HepG2 (cell line): ENCODE data around the gene MAN1C1. TPM values are rescaled to one million over a fixed set of nuclear protein-coding genes. Genes with fewer than 3 reads are reported as not detected.

ENCODE experiments used
- ATAC-seq: fragments of 200-7000 bp; cut with Tn5 transposase; 3 replicates; pipeline ENCODE4 v1.9.1; 2020; ENCODE audit warnings: mild to moderate bottlenecking, moderate library complexity
- BruUV-seq: library from RNA; stranded (reverse); fragments of 400-500 nt; replicated peaks from 2 replicates; lab custom pipeline; 2021; lab: Mats Ljungman, UMichigan
- CTCF ChIA-PET: fragments of 300-600 bp; formaldehyde crosslinking; extraction: SDS; loops from one replicate; lab custom pipeline; 2021; ENCODE audit warnings: low total read pairs, inconsistent platforms, low intra/inter-chr PET ratio; lab: Yijun Ruan, JAX
- POLR2A ChIA-PET: fragments of 350-600 bp; sonication (Branson Sonifier 250); formaldehyde crosslinking; loops from one replicate; lab custom pipeline; 2020; ENCODE audit warnings: antibody characterized with exemption, inconsistent platforms; lab: Yijun Ruan, JAX
- DNase-seq: peaks from one replicate; pipeline ENCODE4 v3.0.0-alpha.2; 2015; ENCODE audit warnings: low spot score
- FAIRE-seq: peaks from 3 replicates; lab custom pipeline; 2011; peaks lifted over from hg19 to GRCh38; lab: Jason Lieb, UNC
- H2AFZ ChIP-seq: one replicate; pipeline ENCODE4 v1.6.1; 2011; ENCODE audit warnings: low read length, inconsistent platforms
- H3K27ac ChIP-seq: fragments of 300-600 bp; 3 replicates; pipeline ENCODE4 v1.8.0; 2011; ENCODE audit warnings: mixed run types, mild to moderate bottlenecking, mixed read lengths, low read length, inconsistent platforms; ENCODE audit not compliant: insufficient read depth; ENCODE audit errors: extremely low read length
- H3K27me3 ChIP-seq, 2 experiments: fragments of 200-600 bp in 1 of 2; 2 replicates in 1 of 2; 3 replicates in 1 of 2; pipeline versions ENCODE4 v1.6.0 to v1.8.0; 2011; ENCODE audit warnings: low read length in 2 of 2, mild to moderate bottlenecking in 2 of 2, moderate library complexity in 2 of 2, inconsistent platforms in 1 of 2; ENCODE audit not compliant: insufficient read depth in 2 of 2, control insufficient read depth in 1 of 2
- H3K36me3 ChIP-seq, 2 experiments: fragments of 200-600 bp in 1 of 2; replicated peaks in 1 of 2; 2 replicates in 1 of 2; 3 replicates in 1 of 2; pipeline versions ENCODE4 v1.5.1 to v1.8.0; 2011; ENCODE audit warnings: low read length in 2 of 2, inconsistent platforms in 1 of 2; ENCODE audit not compliant: insufficient read depth in 2 of 2, control insufficient read depth in 1 of 2
- H3K4me1 ChIP-seq: 2 replicates; pipeline ENCODE4 v1.5.1; 2012; ENCODE audit warnings: low read length, inconsistent platforms; ENCODE audit not compliant: insufficient read depth
- H3K4me2 ChIP-seq: 2 replicates; pipeline ENCODE4 v1.6.0; 2011; ENCODE audit warnings: low read depth, low read length, inconsistent platforms
- H3K4me3 ChIP-seq, 3 experiments: fragments of 200-600 bp in 1 of 3; sonication (generic), shearing (Covaris generic) in 1 of 3; replicated peaks in 1 of 3; 2 replicates each; pipeline ENCODE4 v1.5.1; 2011 to 2016; ENCODE audit warnings: low read length in 3 of 3, inconsistent platforms in 2 of 3, low read depth in 2 of 3, mild to moderate bottlenecking in 2 of 3, control low read depth in 1 of 3, mixed read lengths in 1 of 3; ENCODE audit not compliant: insufficient read depth in 1 of 3
- H3K79me2 ChIP-seq: one replicate; pipeline ENCODE4 v1.6.1; 2011; ENCODE audit warnings: low read length, inconsistent platforms; ENCODE audit not compliant: insufficient read depth
- H3K9ac ChIP-seq: 2 replicates; pipeline ENCODE4 v1.6.0; 2011; ENCODE audit warnings: mild to moderate bottlenecking, low read depth, low read length, inconsistent platforms; ENCODE audit not compliant: insufficient read depth
- H3K9me3 ChIP-seq: 2 replicates; pipeline ENCODE4 v1.5.1; 2012; ENCODE audit warnings: mild to moderate bottlenecking, low read length
- H4K20me1 ChIP-seq: 2 replicates; pipeline ENCODE4 v1.6.0; 2011; ENCODE audit warnings: inconsistent platforms, mild to moderate bottlenecking, low read length, moderate library complexity; ENCODE audit not compliant: insufficient read depth
- BRD4 ChIP-seq: sonication (generic); formaldehyde crosslinking; IDR thresholded peaks from 2 replicates; pipeline ENCODE4 v1.4.0; 2020; ENCODE audit warnings: missing genetic modification reagents
- DNMT3B ChIP-seq: conservative IDR thresholded peaks from 2 replicates; pipeline ENCODE4 v1.6.1; 2016; ENCODE audit warnings: missing biosample characterization, control low read depth
- ELF1 ChIP-seq: sonication (generic); formaldehyde crosslinking; IDR thresholded peaks from 2 replicates; pipeline ENCODE4 v1.4.0; 2020; ENCODE audit warnings: missing genetic modification reagents
- FOXP4 ChIP-seq: sonication (generic); formaldehyde crosslinking; IDR thresholded peaks from 2 replicates; pipeline ENCODE4 v1.4.0; 2020; ENCODE audit warnings: missing genetic modification reagents
- SALL2 ChIP-seq: sonication (generic); formaldehyde crosslinking; IDR thresholded peaks from 2 replicates; pipeline ENCODE4 v1.8.1; 2023; ENCODE audit warnings: mild to moderate bottlenecking, missing genetic modification reagents, inconsistent platforms
- U2AF1 ChIP-seq: fragments of 200-400 bp; formaldehyde crosslinking; optimal IDR thresholded peaks from 2 replicates; pipeline ENCODE3; 2017; ENCODE audit warnings: mild to moderate bottlenecking, low read depth, low read length
- ZNF382 ChIP-seq: sonication (generic); formaldehyde crosslinking; IDR thresholded peaks from 2 replicates; pipeline ENCODE4 v1.5.0; 2020; ENCODE audit warnings: missing genetic modification reagents, mild to moderate bottlenecking, borderline replicate concordance
- ZNF513 ChIP-seq: sonication (generic); formaldehyde crosslinking; conservative IDR thresholded peaks from 2 replicates; pipeline ENCODE4 v1.5.0; 2020; ENCODE audit warnings: missing genetic modification reagents
- ZNF530 ChIP-seq: sonication (generic); formaldehyde crosslinking; IDR thresholded peaks from 2 replicates; pipeline ENCODE4 v1.5.0; 2020; ENCODE audit warnings: low read depth, mild to moderate bottlenecking, missing genetic modification reagents
- ZNF883 ChIP-seq: sonication (generic); formaldehyde crosslinking; IDR thresholded peaks from 2 replicates; pipeline ENCODE4 v1.5.1; 2020; ENCODE audit warnings: mild to moderate bottlenecking, missing genetic modification reagents; ENCODE audit errors: not compliant biosample characterization
- WGBS: methylation state at CpG from one replicate; pipeline ENCODE4 v1.1.6; 2017; ENCODE audit warnings: low lambda C conversion rate; 5-methylcytosine and 5-hydroxymethylcytosine counted together
- in situ Hi-C: cut with HindIII; loops from 2 replicates; pipeline ENCODE4 v1.10.0; 2017; ENCODE audit warnings: low pct_unique_long_range_greater_than_20kb; ENCODE audit not compliant: extremely low pct_ligation_motif_present
- intact Hi-C: fragments of 100-400 bp; cut with micrococcal nuclease; formaldehyde crosslinking; loops from one replicate; pipeline ENCODE4 v1.10.0; 2022; ENCODE audit not compliant: unreplicated experiment
- polyA plus RNA-seq, 8 experiments: library from polyadenylated mRNA; depleted of rRNA in 3 of 8; stranded (reverse) in 7 of 8; unstranded in 1 of 8; fragments of >200 nt; fragmentation: Illumina TruSeq in 4 of 8; extraction: Trizol in 4 of 8; gene quantifications; 2 replicates each; pipeline versions ENCODE4 v1.2.1 to v1.2.3, GENCODE V29; 2011 to 2016; ENCODE audit warnings: low read depth in 4 of 8, missing spikeins in 1 of 8, mixed read lengths in 1 of 8; ENCODE audit not compliant: insufficient read depth in 1 of 8
- total RNA-seq, 5 experiments: library from RNA; depleted of rRNA; stranded (reverse); fragments of >200 nt; fragmentation: Illumina TruSeq; extraction: Trizol; gene quantifications; 2 replicates each; pipeline ENCODE4 v1.2.3, GENCODE V29; 2016; ENCODE audit warnings: low read depth in 1 of 5
- TF ChIP-seq, protein P1 (sequence below): IDR thresholded peaks from 2 replicates; pipeline ENCODE4 v1.6.1; 2016; ENCODE audit warnings: missing genetic modification reagents, missing compliant biosample characterization

Gene MAN1C1
- total and polyA plus RNA-seq, 2 of the 13 experiments (the other 11 are each of a cell fraction or from before 2014, with no cell fraction given) = 0.18 to 0.49 TPM

- TF ChIP-seq ZNF382 (CRISPR knock-in tag) (no peak), ZNF530 (CRISPR knock-in tag) (no peak), SALL2 (CRISPR knock-in tag) (no peak), ZNF883 (CRISPR knock-in tag) (no peak), ELF1 (no peak)
- 0% methylated on average over 2 of the region's 2 CpGs for WGBS
- H3K79me2 ChIP-seq = no peaks in the 10 kb centered on the region
- ChIA-PET POLR2A (no interaction called here), CTCF (no interaction called here)
- no peak overlapping the region for H3K4me2 ChIP-seq
- ATAC-seq = no peak
- in situ Hi-C loops (no loop called here), intact Hi-C loops (no loop called here)
- no peaks in the 10 kb centered on the region for H4K20me1 ChIP-seq
- no peaks in the 10 kb centered on the region for H3K36me3 ChIP-seq
- H3K4me1 ChIP-seq = peaks cover 1% of the 10 kb centered on the region; the same call in 1 of the 2 replicates
- H3K9ac ChIP-seq = no peak overlapping the region
- no peak for DNase-seq
- no peak overlapping the region for H3K27ac ChIP-seq
- H2AFZ ChIP-seq = no peak overlapping the region
- no peak for FAIRE-seq
- H3K9me3 ChIP-seq = no peaks in the 10 kb centered on the region
- BruUV-seq = no TSS peak
- peaks cover 0 to 31% of the 10 kb centered on the region in 2 experiments; a peak in 3 of 5 replicates for H3K27me3 ChIP-seq
- no peak overlapping the region for H3K4me3 ChIP-seq
These were observed 89.1 kb downstream of the MAN1C1 start for GRCh38 chr1:25705699-25706098.

DNA sequence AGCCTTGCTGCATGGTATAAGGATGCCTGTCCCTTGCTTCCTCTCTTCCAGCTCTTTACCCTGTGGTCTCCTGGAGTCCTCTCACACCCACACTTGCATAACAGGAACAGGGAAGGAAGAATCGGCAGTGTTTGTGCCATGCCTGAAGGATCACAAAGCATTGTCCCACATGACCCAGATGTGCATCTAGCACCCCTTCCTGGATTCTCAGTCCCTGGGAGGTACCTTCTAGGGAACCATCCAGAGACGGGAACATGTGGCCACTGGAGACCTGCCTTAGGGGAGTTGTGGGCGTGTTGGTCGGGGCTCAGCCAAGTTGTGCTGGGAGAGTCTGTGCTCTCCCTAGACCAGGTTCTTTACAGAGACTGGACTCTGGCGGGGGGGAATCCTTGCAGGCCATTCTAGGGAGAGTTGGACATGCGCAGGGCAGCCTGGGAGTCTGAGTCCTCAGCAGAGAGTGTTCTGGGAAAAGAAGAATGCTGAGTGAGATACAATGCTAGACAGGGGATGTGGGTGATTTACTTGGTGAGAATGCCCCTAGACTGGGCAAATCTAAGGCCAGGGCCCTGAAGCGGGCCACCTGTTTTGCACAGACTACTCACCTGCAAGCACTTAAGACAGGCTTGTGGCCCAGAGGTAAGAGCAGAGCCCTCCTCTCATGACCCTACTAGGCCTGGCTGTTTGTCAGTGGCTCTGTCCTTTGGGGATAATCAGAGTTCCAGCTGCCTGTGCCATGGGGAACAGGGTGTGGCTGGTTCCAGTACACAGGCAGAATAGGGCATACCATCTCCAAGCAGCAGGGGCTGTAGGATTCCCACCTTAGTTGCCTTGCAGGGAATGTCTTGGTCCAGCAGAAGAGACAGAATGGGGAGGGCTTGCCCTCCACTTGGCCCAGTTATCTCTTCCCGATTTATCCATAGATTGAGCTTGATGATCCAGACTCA, 89.8 kb downstream of the MAN1C1 start:
- no peaks in the 10 kb centered on the region for H4K20me1 ChIP-seq
- no peak for ATAC-seq
- no peak for FAIRE-seq
- no peak overlapping the region for H2AFZ ChIP-seq
- BruUV-seq = no TSS peak
- peaks cover 9% of the 10 kb centered on the region for H3K4me1 ChIP-seq
- no peak for DNase-seq
- intact Hi-C loops (no loop called here), in situ Hi-C loops (no loop called here)
- no peak overlapping the region for H3K9ac ChIP-seq
- no peaks in the 10 kb centered on the region for H3K79me2 ChIP-seq
- ChIA-PET CTCF (no interaction called here), POLR2A (no interaction called here)
- H3K4me3 ChIP-seq = no peak overlapping the region
- H3K36me3 ChIP-seq = no peaks in the 10 kb centered on the region
- H3K27ac ChIP-seq = no peak overlapping the region
- no peak for TF ChIP-seq ZNF513 (CRISPR knock-in tag)
- TF ChIP-seq, protein P1, sequence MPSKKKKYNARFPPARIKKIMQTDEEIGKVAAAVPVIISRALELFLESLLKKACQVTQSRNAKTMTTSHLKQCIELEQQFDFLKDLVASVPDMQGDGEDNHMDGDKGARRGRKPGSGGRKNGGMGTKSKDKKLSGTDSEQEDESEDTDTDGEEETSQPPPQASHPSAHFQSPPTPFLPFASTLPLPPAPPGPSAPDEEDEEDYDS (CRISPR knock-in tag) = no peak
- TF ChIP-seq BRD4 (CRISPR knock-in tag) = no peak
- no peak for TF ChIP-seq U2AF1
- no peak for TF ChIP-seq DNMT3B
- TF ChIP-seq FOXP4 (CRISPR knock-in tag) = no peak
- H3K27me3 ChIP-seq = peaks cover 0 to 31% of the 10 kb centered on the region in 2 experiments; a peak in 3 of 5 replicates
- H3K4me2 ChIP-seq = no peak overlapping the region
- no peaks in the 10 kb centered on the region for H3K9me3 ChIP-seq
- 13% methylated on average over 6 of the region's 8 CpGs for WGBS
